Chondrocyte (in vitro differentiated cells): Measurements from ENCODE around the gene TMEM19. TPM values are rescaled to one million over a fixed set of nuclear protein-coding genes. Genes with fewer than 3 reads are reported as not detected.

Experiments
- DNase-seq: peaks from one replicate; pipeline ENCODE4 v3.0.0; 2021; ENCODE audit warnings: mixed read lengths, low spot score
- H3K27ac Mint-ChIP-seq: one replicate; pipeline ENCODE4 v1.8.0; 2021; ENCODE audit warnings: mild to moderate bottlenecking, moderate library complexity, mixed read lengths; ENCODE audit not compliant: unreplicated experiment
- H3K27me3 Mint-ChIP-seq: 2 replicates; pipeline ENCODE4 v1.8.0; 2021; ENCODE audit warnings: low read depth, mixed read lengths
- H3K36me3 Mint-ChIP-seq: 2 replicates; pipeline ENCODE4 v1.8.0; 2021; ENCODE audit warnings: low read depth, mixed read lengths
- H3K4me1 Mint-ChIP-seq: 2 replicates; pipeline ENCODE4 v1.8.0; 2021; ENCODE audit warnings: low read depth, mild to moderate bottlenecking, mixed read lengths
- H3K4me3 Mint-ChIP-seq: one replicate; pipeline ENCODE4 v1.8.0; 2021; ENCODE audit warnings: mild to moderate bottlenecking, moderate library complexity, mixed read lengths; ENCODE audit not compliant: unreplicated experiment
- H3K9me3 Mint-ChIP-seq: 2 replicates; pipeline ENCODE4 v1.8.0; 2021; ENCODE audit warnings: low read depth, mixed read lengths
- CTCF ChIP-seq: fragments of 200-600 bp; sonication (generic); IDR thresholded peaks from 2 replicates; pipeline ENCODE4 v1.5.0; 2021; ENCODE audit warnings: antibody characterized with exemption, mild to moderate bottlenecking, moderate library complexity
- total RNA-seq: library from RNA; stranded (reverse); gene quantifications from 3 replicates; pipeline ENCODE4 v1.2.1, GENCODE V29; 2021

Gene TMEM19
- total RNA-seq, 1 donor from 2014 or later: 27.5 TPM

- peaks cover 23% of the 10 kb centered on the region for H3K9me3 Mint-ChIP-seq
- TF ChIP-seq CTCF: no peak
- no peak overlapping the region for H3K4me3 Mint-ChIP-seq
- H3K27ac Mint-ChIP-seq: peak overlapping the region; percentile 76
- H3K36me3 Mint-ChIP-seq: peaks cover 8% of the 10 kb centered on the region
- no peaks in the 10 kb centered on the region for H3K27me3 Mint-ChIP-seq
- DNase-seq: no peak
- H3K4me1 Mint-ChIP-seq: peaks cover 15% of the 10 kb centered on the region
Measured at GRCh38 chr12:71710276-71711125, 24.6 kb downstream of the TMEM19 start.

DNA sequence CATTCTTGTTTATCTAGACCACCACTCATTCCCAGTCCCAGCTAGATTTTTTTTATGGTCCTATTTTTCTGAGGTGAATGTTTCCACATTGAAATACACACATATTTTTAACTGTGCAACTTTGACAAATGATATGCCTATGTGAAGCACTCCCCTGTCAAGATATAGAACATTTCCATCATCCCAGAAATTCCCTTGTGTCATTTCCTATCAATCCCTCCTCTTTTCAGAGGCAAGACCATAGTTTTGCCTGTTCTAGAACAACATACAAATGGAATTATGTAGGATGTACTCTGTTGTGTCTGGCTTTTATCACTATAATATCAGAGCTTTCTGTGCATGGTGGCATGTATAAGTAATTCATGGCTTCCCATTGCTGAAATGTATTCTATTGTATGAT is 32.7 kb downstream of the TMEM19 start:
- no peak for DNase-seq
- H3K36me3 Mint-ChIP-seq: peaks cover 3% of the 10 kb centered on the region
- no peak overlapping the region for H3K4me3 Mint-ChIP-seq

GRCh38 chr12:71719647-71720370 is 33.9 kb downstream of the TMEM19 start:
- H3K36me3 Mint-ChIP-seq: peaks cover 1% of the 10 kb centered on the region

More for the DNA sequence above, 32.7 kb downstream of the TMEM19 start:
- peaks cover 12% of the 10 kb centered on the region for H3K9me3 Mint-ChIP-seq
- no peak for TF ChIP-seq CTCF
- no peaks in the 10 kb centered on the region for H3K27me3 Mint-ChIP-seq
- H3K4me1 Mint-ChIP-seq: no peaks in the 10 kb centered on the region
- H3K27ac Mint-ChIP-seq: no peak overlapping the region

GRCh38 chr12:71721783-71722505 is 36.1 kb downstream of the TMEM19 start:
- Mint-ChIP-seq H3K27me3 (no peaks in the 10 kb centered on the region), H3K9me3 (no peaks in the 10 kb centered on the region), H3K27ac (no peak overlapping the region), H3K4me3 (no peak overlapping the region), H3K36me3 (no peaks in the 10 kb centered on the region), H3K4me1 (no peaks in the 10 kb centered on the region)
- no peak for DNase-seq
- no peak for TF ChIP-seq CTCF

More at GRCh38 chr12:71719647-71720370, 33.9 kb downstream of the TMEM19 start:
- no peak for DNase-seq
- no peaks in the 10 kb centered on the region for H3K4me1 Mint-ChIP-seq
- H3K9me3 Mint-ChIP-seq: peaks cover 10% of the 10 kb centered on the region
- H3K27me3 Mint-ChIP-seq: no peaks in the 10 kb centered on the region
- no peak overlapping the region for H3K4me3 Mint-ChIP-seq
- no peak overlapping the region for H3K27ac Mint-ChIP-seq
- no peak for TF ChIP-seq CTCF

DNA sequence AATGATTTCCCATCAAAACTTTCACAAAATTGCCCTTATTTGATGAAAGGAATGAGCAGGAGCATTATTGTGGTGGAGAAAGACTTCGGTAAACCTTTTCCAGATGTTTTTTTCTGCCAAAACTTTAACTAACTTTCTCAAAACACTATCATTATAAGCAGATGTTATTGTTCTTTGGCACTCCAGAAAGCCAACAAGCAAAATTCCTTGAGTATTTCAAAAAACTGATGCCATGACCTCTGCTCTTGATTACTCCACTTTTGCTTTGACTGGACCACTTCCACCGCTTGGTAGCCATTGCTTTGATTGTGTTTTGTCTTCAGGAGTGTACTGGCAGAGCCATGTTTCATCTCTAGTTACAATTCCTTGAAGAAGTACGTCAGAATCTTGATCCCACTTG is 39.1 kb downstream of the TMEM19 start:
- Mint-ChIP-seq H3K4me3 (no peak overlapping the region), H3K9me3 (no peaks in the 10 kb centered on the region), H3K4me1 (no peaks in the 10 kb centered on the region), H3K36me3 (no peaks in the 10 kb centered on the region), H3K27me3 (no peaks in the 10 kb centered on the region), H3K27ac (no peak overlapping the region)
- no peak for TF ChIP-seq CTCF
- no peak for DNase-seq
